ENCODE results near the gene ZSWIM4.

ZSWIM4 gene

DNA sequence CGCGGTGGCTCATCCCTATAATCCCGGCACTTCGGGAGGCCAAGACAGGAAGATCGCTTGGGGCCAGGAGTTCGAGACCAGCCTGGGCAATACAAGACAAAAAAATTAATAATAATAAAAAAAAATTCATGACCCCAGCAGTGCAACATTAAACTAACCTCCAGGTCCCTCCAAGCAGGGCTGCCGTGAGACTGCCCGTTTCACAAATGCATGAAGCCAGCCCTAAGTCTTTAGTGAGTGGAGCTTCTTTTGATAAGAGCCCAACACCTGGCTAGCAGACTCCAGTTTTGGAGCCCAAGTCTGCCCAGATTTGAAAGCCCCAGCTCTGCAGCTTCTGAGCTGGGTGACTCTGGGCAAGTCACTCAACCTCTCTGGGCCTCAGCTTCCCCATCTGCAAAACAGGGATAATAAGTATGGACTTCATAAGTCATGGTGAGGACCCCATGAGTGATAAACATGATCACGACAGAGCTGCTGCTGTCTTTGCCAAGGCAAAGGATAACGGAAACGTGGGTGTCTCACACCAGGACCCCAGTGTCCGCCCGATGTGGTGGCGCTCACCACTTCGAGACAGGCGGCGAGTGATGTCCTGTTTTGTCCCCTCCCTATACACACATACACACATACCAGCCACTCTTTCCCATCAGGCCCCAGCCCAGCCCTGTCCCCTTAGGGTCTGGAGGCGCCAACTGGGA lies 43.3 kb downstream of the ZSWIM4 start:
- FAIRE-seq (no peak), DNase-seq (ENCODE audit: insufficient read length, low spot score) (no peak)
- TF ChIP-seq, protein P1, sequence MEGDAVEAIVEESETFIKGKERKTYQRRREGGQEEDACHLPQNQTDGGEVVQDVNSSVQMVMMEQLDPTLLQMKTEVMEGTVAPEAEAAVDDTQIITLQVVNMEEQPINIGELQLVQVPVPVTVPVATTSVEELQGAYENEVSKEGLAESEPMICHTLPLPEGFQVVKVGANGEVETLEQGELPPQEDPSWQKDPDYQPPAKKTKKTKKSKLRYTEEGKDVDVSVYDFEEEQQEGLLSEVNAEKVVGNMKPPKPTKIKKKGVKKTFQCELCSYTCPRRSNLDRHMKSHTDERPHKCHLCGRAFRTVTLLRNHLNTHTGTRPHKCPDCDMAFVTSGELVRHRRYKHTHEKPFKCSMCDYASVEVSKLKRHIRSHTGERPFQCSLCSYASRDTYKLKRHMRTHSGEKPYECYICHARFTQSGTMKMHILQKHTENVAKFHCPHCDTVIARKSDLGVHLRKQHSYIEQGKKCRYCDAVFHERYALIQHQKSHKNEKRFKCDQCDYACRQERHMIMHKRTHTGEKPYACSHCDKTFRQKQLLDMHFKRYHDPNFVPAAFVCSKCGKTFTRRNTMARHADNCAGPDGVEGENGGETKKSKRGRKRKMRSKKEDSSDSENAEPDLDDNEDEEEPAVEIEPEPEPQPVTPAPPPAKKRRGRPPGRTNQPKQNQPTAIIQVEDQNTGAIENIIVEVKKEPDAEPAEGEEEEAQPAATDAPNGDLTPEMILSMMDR (IDR thresholded peaks at IDR 0.05; ENCODE audit: insufficient read depth, missing control alignments): no peak

DNA sequence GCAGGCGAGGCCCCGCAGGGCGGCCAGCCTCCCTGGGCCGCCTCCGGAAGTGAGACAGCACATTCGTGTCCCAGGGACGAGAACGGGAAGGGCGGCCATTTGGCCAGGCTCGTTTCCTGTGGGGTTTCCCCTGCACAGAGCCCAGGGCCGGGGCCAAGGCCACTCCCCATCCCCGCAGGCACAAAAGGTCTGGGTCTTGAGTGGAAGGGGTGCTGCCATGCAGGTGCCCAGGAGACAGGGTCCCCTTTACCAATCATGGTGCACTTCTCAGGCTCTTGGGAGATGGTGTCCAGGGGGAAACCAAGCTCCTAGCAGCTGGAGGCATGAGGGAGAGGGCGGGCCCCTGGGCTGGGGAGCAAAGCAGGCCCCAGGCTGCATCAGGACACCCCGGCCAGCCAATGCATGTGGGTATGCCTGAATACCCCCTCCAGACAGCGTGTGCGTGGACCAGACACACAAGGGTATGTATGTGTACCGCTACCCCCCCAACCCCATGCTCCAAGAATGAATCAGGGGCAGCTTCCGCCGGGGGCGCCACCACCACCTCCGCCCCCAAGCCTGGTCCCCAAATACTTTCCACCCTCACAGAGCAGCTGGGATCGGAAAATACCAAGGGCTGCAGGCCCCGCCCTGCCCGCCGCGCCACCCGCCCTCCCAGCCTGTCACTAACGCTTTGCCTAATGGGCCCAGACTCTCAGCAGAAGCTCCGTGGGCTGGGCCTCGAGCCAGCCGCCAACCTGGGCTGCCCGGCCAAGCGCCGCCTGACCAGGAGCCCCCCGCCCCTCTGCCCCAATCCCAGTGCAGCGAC lies 44.1 kb downstream of the ZSWIM4 start:
- DNase-seq (ENCODE audit: insufficient read length, low spot score) (no peak), FAIRE-seq (no peak)

DNA sequence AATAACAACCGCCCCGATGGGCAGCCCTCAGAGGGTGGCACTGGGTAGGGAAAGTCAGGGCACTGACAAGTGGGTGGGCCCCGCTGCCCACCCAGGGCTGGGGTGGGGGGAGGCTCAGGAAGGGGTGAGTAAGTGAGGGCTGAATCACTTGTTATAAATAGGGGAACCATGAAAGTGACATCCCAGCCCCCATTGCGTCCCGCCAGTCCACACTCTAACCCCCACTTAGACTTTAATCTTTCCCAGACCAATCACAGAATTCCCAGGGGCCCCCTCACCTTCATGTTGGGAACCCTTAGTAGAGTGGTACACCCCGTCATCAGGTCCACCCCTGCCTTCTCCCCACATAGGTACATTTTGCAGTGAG lies 44.7 kb downstream of the ZSWIM4 start:
- no peak for FAIRE-seq
- TF ChIP-seq, protein P1 (IDR thresholded peaks at IDR 0.05; ENCODE audit: insufficient read depth, missing control alignments): no peak
- DNase-seq (ENCODE audit: insufficient read length, low spot score): no peak

More for the DNA sequence above, 44.1 kb downstream of the ZSWIM4 start:
- TF ChIP-seq, protein P1 (IDR thresholded peaks at IDR 0.05; ENCODE audit: insufficient read depth, missing control alignments): no peak

DNA sequence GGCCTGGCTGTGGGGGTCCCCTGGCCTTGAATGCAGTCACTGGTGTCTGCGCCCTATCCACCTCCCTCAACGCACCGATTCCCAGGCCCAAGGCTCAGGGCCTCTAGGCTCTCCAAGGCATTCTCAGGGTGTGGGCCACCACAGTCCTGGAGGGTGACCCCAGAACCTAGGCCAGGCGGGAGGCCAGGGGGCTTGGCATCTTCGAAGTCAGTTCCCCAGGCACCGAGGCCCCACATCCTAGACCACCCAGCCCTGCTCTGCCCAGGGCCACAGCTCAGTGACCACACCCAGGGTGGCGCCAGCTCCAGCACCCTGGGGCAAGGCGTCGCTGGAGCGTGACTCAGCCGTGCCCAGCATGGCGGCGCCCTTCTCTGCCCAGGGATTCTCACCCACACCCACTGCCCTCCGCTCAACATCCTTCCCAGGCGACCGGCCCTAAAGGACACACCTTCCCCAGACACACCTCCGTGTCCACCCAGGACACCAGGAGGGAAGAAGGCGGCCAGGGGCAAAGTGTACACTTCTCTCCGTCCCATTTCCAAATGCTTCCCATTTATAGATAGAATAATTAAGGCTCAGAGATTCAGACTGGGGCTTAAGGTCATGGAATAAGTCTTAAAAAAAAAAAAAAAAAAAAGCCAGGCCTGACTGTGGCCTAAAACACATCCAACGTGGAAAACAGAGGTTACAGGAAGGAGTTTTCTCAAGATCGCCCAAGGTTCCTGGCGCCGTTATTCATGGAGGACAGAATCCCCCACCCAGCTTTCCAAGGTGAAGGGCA lies 45.3 kb downstream of the ZSWIM4 start:
- DNase-seq (ENCODE audit: insufficient read length, low spot score) (no peak), FAIRE-seq (no peak)
- TF ChIP-seq, protein P1 (IDR thresholded peaks at IDR 0.05; ENCODE audit: insufficient read depth, missing control alignments): no peak

DNA sequence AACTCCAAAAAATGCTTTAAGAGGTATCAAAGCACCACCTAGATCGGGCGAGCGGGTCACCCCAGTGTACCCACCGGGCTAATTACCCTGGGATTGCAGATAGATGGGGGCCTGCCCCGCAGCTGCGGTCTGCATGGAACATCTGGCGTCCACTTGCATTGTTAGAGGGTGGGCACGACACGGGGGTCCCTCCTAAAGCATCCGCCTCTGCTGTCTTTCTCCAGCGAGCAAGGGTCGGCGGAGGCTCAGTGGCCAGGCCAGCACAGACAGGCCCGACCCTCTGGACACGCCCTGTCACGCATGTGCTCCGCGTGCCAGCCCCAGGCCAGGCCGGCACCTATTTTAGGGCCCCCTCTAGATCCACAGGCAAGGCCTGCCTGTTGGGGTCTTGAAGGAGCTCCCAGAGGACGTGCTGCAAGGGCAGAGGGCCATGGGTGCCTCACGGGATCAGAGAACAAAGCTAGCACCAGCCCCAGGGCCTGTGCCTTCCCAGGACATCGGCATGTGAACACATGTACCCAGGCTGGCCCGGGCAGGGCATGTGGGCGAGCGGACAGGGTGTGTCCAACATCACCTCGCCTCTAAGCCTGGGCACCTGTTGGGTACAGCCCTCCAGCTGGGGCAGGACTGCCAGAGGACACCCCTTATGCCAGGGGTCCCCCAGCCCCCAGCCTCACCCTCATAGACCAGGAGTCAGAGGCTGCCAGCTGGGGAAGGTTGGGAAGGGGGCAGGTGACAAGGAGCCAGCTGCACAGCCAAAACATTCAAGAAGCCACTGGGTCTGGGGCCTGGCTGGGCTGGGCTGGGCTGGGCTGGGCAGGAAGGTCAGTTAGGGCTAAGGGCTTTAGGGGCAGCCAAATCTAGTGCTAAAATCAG lies 46.1 kb downstream of the ZSWIM4 start:
- TF ChIP-seq, protein P1 (IDR thresholded peaks at IDR 0.05; ENCODE audit: insufficient read depth, missing control alignments): no peak

DNA sequence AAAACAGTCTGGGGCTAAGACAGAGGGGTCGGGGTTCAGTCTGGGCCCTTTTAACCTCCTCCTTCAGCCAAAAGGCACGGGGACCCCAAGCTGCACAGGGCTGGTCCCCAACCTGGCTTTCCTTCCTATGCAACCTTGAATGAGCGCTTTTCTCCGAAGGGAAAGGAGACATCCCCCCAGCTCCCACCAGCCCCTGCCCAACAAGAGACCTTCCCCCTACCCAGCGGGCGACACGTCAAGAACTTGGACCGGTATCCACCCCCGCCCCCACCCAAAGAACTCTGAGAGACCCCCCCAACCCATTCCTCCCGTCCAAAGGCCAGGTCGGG lies 46.7 kb downstream of the ZSWIM4 start:
- DNase-seq (ENCODE audit: insufficient read length, low spot score) (no peak), FAIRE-seq (no peak)
- TF ChIP-seq, protein P1 (IDR thresholded peaks at IDR 0.05; ENCODE audit: insufficient read depth, missing control alignments): no peak

More for the DNA sequence above, 46.1 kb downstream of the ZSWIM4 start:
- FAIRE-seq (no peak), DNase-seq (ENCODE audit: insufficient read length, low spot score) (no peak)
